Measurements from ENCODE around the gene CCDC40.
"Not testable (repeated sequence)": the region's sequence is repeated elsewhere in the genome, so short reads cannot be mapped to it uniquely, and the experiment has no call there.

Gene CCDC40

GRCh38 chr17:80086081-80086480, 49.6 kb downstream of the CCDC40 start:
- DNase-seq: no peak

- no peak for DNase-seq
Observed at GRCh38 chr17:80086616-80087015, 50.2 kb downstream of the CCDC40 start.

GRCh38 chr17:80087346-80088265, 51.2 kb downstream of the CCDC40 start:
- no peak for DNase-seq

- no peak for DNase-seq
Observed at GRCh38 chr17:80089762-80090161, 53.3 kb downstream of the CCDC40 start.

- DNase-seq: not testable (repeated sequence)
Observed at GRCh38 chr17:80090164-80090563, 53.7 kb downstream of the CCDC40 start.

GRCh38 chr17:80091376-80091775, 54.9 kb downstream of the CCDC40 start:
- no peak for DNase-seq

- DNase-seq: no peak
Observed at GRCh38 chr17:80092959-80093358, 56.5 kb downstream of the CCDC40 start.

- DNase-seq: no peak
Observed at GRCh38 chr17:80095038-80095843, 58.8 kb downstream of the CCDC40 start.

GRCh38 chr17:80095844-80096475, 59.5 kb downstream of the CCDC40 start:
- no peak for DNase-seq

- DNase-seq: peak; percentile 24
Observed at GRCh38 chr17:80096561-80097021, 60.1 kb downstream of the CCDC40 start.

- DNase-seq: no peak
Observed at GRCh38 chr17:80097127-80097621, 60.7 kb downstream of the CCDC40 start.

GRCh38 chr17:80097844-80098691, 61.6 kb downstream of the CCDC40 start:
- no peak for DNase-seq

GRCh38 chr17:80099291-80100034, 63.0 kb downstream of the CCDC40 start:
- DNase-seq: no peak

GRCh38 chr17:80100035-80100323, 63.5 kb downstream of the CCDC40 start:
- DNase-seq: no peak

GRCh38 chr17:80101011-80101945, 64.8 kb downstream of the CCDC40 start, which contains the start of gene GAA:
Gene GAA (plus strand): TSS chr17:80101581. CDS start chr17:80104587, 3,006 bp downstream.
- DNase-seq: peak; percentile 92

- peak; percentile 78 for DNase-seq
Observed at GRCh38 chr17:80101946-80102663, 65.7 kb downstream of the CCDC40 start.

GRCh38 chr17:80102664-80103448, 66.4 kb downstream of the CCDC40 start:
- no peak for DNase-seq

GRCh38 chr17:80103449-80104085, 67.1 kb downstream of the CCDC40 start:
- DNase-seq: no peak

Data from NCI-H82 (cell line).